HG02870 (cell line): Measurements from ENCODE around the gene RBPJL.
A peak's percentile ranks its signal among the peaks of the same experiment; 100 is the strongest.

Experiments
- ATAC-seq: cut with Tn5 transposase; IDR thresholded peaks from one replicate; pipeline ENCODE4 v1.9.1; 2021; ENCODE audit warnings: mild to moderate bottlenecking, moderate library complexity; ENCODE audit not compliant: unreplicated experiment

The RBPJL gene

GRCh38 chr20:45358282-45359068 is 51.8 kb downstream of the RBPJL start:
- no peak for ATAC-seq

- no peak for ATAC-seq
These were observed 52.4 kb downstream of the RBPJL start for GRCh38 chr20:45359069-45359405.

- ATAC-seq = no peak
These were observed 52.9 kb downstream of the RBPJL start for GRCh38 chr20:45359406-45360148.

GRCh38 chr20:45361793-45362192 is 55.2 kb downstream of the RBPJL start:
- no peak for ATAC-seq

GRCh38 chr20:45362804-45363610 is 56.4 kb downstream of the RBPJL start, which contains the start of gene SYS1:
TSS of gene SYS1 (plus strand) at chr20:45363156. CDS start at chr20:45363532, 376 bp downstream.
- ATAC-seq = peak; percentile 83

GRCh38 chr20:45363611-45364492 is 57.2 kb downstream of the RBPJL start:
- no peak for ATAC-seq

GRCh38 chr20:45365444-45365970 is 58.9 kb downstream of the RBPJL start:
- no peak for ATAC-seq

- ATAC-seq = no peak
These were observed 59.6 kb downstream of the RBPJL start for GRCh38 chr20:45366192-45366591.

- no peak for ATAC-seq
These were observed 60.0 kb downstream of the RBPJL start for GRCh38 chr20:45366631-45367030.

- no peak for ATAC-seq
These were observed 60.5 kb downstream of the RBPJL start for GRCh38 chr20:45367126-45367525.
